SU-DHL-6 (cell line): Measurements from ENCODE around the gene MLST8.

Experiments
- H2AFZ ChIP-seq: fragments of 200-600 bp; sonication (generic); 2 replicates; pipeline ENCODE4 v1.6.1; 2014; ENCODE audit warnings: low read depth, mild to moderate bottlenecking, moderate library complexity, mixed read lengths, antibody characterized with exemption, low read length; ENCODE audit not compliant: severe bottlenecking
- H3F3A ChIP-seq: fragments of 200-600 bp; shearing (Covaris generic); 2 replicates; pipeline ENCODE4 v1.6.0; 2016; ENCODE audit warnings: antibody characterized with exemption, mild to moderate bottlenecking; ENCODE audit not compliant: insufficient read depth
- H3K27ac ChIP-seq: fragments of 200-600 bp; sonication (generic); 2 replicates; pipeline ENCODE4 v1.5.1; 2016; ENCODE audit warnings: low read depth, mild to moderate bottlenecking, low read length, moderate library complexity, mixed read lengths
- H3K27me3 ChIP-seq: fragments of 200-600 bp; sonication (generic), shearing (Covaris generic); 2 replicates; pipeline ENCODE4 v1.6.0; 2014; ENCODE audit warnings: mild to moderate bottlenecking, low read length
- H3K36me3 ChIP-seq: fragments of 200-600 bp; sonication (generic); 2 replicates; pipeline ENCODE4 v1.6.1; 2014; ENCODE audit warnings: mild to moderate bottlenecking, low read length, mixed read lengths
- H3K4me2 ChIP-seq: fragments of 300-600, 200-600 bp; shearing (Covaris generic), sonication (generic); 2 replicates; pipeline ENCODE4 v1.6.0; 2014; ENCODE audit warnings: low read length, low read depth, mild to moderate bottlenecking; ENCODE audit not compliant: poor library complexity, severe bottlenecking
- H3K4me3 ChIP-seq: fragments of 200-600 bp; sonication (generic); 2 replicates; pipeline ENCODE4 v1.5.1; 2014; ENCODE audit warnings: antibody characterized with exemption, low read length, mild to moderate bottlenecking, mixed read lengths; ENCODE audit not compliant: insufficient read depth, poor library complexity, severe bottlenecking
- H3K79me2 ChIP-seq: fragments of 200-600 bp; sonication (generic); 2 replicates; pipeline ENCODE4 v1.6.1; 2014; ENCODE audit warnings: mild to moderate bottlenecking, low read length, moderate library complexity; ENCODE audit not compliant: insufficient read depth
- H3K9ac ChIP-seq: fragments of 200-600 bp; sonication (generic); 2 replicates; pipeline ENCODE4 v1.7.0; 2014; ENCODE audit warnings: mild to moderate bottlenecking, low read length
- H3K9me2 ChIP-seq: fragments of 200-600 bp; sonication (generic); replicated peaks from 2 replicates; pipeline ENCODE4 v1.6.1; 2014; ENCODE audit warnings: low read length; ENCODE audit not compliant: insufficient read depth
- H3K9me3 ChIP-seq: fragments of 200-600 bp; sonication (generic); 2 replicates; pipeline ENCODE4 v1.6.1; 2014; ENCODE audit warnings: low read length, mixed read lengths; ENCODE audit not compliant: insufficient read depth
- H4K20me1 ChIP-seq: fragments of 200-600 bp; sonication (generic); 2 replicates; pipeline ENCODE4 v1.6.1; 2014; ENCODE audit warnings: low read depth, mild to moderate bottlenecking, antibody characterized with exemption, low read length, moderate library complexity, mixed read lengths
- EZH2phosphoT487 ChIP-seq: fragments of 200-600 bp; sonication (generic), shearing (Covaris generic); conservative IDR thresholded peaks from 2 replicates; pipeline ENCODE4 v1.6.1; 2018; ENCODE audit warnings: mild to moderate bottlenecking, antibody characterized with exemption, low read length, moderate library complexity, mixed read lengths
- TF ChIP-seq, protein P1 (sequence below): fragments of 200-600 bp; sonication (generic); IDR thresholded peaks from one replicate; pipeline ENCODE4 v1.5.1; 2017; ENCODE audit warnings: antibody characterized with exemption, mild to moderate bottlenecking, low read length, moderate library complexity; ENCODE audit not compliant: insufficient read depth, poor library complexity, severe bottlenecking

MLST8 gene

GRCh38 chr16:2178321-2179106 lies 26.7 kb upstream of the MLST8 start:
- no peaks in the 10 kb centered on the region for H3K79me2 ChIP-seq

DNA sequence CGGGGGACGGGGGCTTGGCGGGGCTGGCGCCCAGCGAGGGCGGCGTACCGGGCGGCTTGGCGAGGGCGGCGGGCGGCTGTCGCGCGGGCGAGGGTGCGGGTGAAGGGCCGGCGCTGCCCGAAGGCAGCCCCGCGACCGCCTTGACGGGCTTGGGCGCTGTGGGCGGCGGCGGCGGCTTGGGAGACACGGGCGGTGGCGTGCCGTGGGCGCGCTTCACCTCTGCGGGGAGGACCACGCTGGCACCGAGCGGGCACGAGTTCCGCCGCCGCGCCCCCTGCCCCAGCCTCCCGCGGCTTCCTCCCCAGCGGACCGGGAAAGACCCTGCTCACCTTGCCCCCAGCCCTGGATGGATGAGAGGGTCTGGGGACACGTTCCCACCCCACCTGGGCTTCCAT lies 26.1 kb upstream of the MLST8 start:
- Histone ChIP-seq H3K4me3 (no peak overlapping the region), H3K4me2 (no peak overlapping the region), H3K36me3 (no peaks in the 10 kb centered on the region), H3K9me2 (no peaks in the 10 kb centered on the region), H4K20me1 (no peaks in the 10 kb centered on the region), H3K9ac (no peak overlapping the region), H3K27me3 (no peaks in the 10 kb centered on the region), H3F3A (no peaks in the 10 kb centered on the region), H3K27ac (no peak overlapping the region), H3K9me3 (no peaks in the 10 kb centered on the region), H2AFZ (no peak overlapping the region), H3K79me2 (no peaks in the 10 kb centered on the region)
- TF ChIP-seq EZH2phosphoT487, result no peak
- TF ChIP-seq, protein P1, sequence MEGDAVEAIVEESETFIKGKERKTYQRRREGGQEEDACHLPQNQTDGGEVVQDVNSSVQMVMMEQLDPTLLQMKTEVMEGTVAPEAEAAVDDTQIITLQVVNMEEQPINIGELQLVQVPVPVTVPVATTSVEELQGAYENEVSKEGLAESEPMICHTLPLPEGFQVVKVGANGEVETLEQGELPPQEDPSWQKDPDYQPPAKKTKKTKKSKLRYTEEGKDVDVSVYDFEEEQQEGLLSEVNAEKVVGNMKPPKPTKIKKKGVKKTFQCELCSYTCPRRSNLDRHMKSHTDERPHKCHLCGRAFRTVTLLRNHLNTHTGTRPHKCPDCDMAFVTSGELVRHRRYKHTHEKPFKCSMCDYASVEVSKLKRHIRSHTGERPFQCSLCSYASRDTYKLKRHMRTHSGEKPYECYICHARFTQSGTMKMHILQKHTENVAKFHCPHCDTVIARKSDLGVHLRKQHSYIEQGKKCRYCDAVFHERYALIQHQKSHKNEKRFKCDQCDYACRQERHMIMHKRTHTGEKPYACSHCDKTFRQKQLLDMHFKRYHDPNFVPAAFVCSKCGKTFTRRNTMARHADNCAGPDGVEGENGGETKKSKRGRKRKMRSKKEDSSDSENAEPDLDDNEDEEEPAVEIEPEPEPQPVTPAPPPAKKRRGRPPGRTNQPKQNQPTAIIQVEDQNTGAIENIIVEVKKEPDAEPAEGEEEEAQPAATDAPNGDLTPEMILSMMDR, result no peak

More at GRCh38 chr16:2178321-2179106, 26.7 kb upstream of the MLST8 start:
- H2AFZ ChIP-seq, result no peak overlapping the region
- no peaks in the 10 kb centered on the region for H3F3A ChIP-seq
- H4K20me1 ChIP-seq, result no peaks in the 10 kb centered on the region
- no peak overlapping the region for H3K9ac ChIP-seq
- no peak overlapping the region for H3K4me3 ChIP-seq
- H3K27me3 ChIP-seq, result no peaks in the 10 kb centered on the region
- H3K9me3 ChIP-seq, result no peaks in the 10 kb centered on the region
- TF ChIP-seq EZH2phosphoT487, result no peak
- TF ChIP-seq, protein P1, result no peak
- no peak overlapping the region for H3K4me2 ChIP-seq
- H3K36me3 ChIP-seq, result no peaks in the 10 kb centered on the region
- H3K27ac ChIP-seq, result no peak overlapping the region
- no peaks in the 10 kb centered on the region for H3K9me2 ChIP-seq

DNA sequence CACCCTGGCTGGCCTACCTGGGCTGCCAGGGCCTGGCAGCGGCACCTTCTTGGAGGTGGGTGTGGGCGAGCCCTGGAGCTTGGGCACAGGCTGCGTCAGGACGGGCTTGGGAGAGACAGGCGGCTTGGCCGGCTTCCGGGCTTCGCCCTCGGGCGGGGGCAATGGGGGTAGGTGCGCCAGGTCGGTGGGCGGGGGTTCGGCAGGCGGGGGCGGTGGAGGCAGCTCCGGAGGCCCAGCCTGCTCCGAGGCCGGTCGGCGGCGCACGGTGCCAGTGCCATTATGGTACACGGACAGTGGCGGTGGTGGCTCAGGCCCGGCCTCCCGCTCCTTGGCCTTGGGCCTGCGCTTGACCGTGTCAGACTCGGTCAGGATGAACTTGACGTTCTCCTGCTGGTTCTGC lies 25.7 kb upstream of the MLST8 start:
- Histone ChIP-seq H3K4me3 (no peak overlapping the region), H3K9me3 (no peaks in the 10 kb centered on the region), H3K9me2 (no peaks in the 10 kb centered on the region), H2AFZ (no peak overlapping the region), H3K79me2 (no peaks in the 10 kb centered on the region), H3K4me2 (no peak overlapping the region), H3F3A (no peaks in the 10 kb centered on the region), H3K36me3 (no peaks in the 10 kb centered on the region), H4K20me1 (no peaks in the 10 kb centered on the region; the same call in 1 of the 2 replicates), H3K27me3 (no peaks in the 10 kb centered on the region), H3K9ac (no peak overlapping the region), H3K27ac (no peak overlapping the region)
- no peak for TF ChIP-seq EZH2phosphoT487
- TF ChIP-seq, protein P1, result no peak
